Stomach (tissue), 9 donors: Measurements from ENCODE around the gene CLRN3. TPM values are rescaled to one million over a fixed set of nuclear protein-coding genes. Genes with fewer than 3 reads are reported as not detected.

ENCODE experiments used
- DNase-seq, 2 donors: peaks; one replicate each; pipeline versions ENCODE4 v3.0.0 to v3.0.0-alpha.2; 2013 to 2019
- H3K27ac ChIP-seq, 5 donors: fragments of 200-600 bp in 4 of 5; sonication (generic) in 4 of 5; one replicate each; pipeline ENCODE4 v1.5.1; 2013 to 2019; ENCODE audit warnings: mild to moderate bottlenecking in 1 of 5, moderate library complexity in 1 of 5
- H3K27me3 ChIP-seq, 3 donors: fragments of 200-600 bp; sonication (generic); one replicate each; pipeline ENCODE4 v1.5.1; 2017 to 2019; ENCODE audit warnings: mixed run types in 1 of 3
- H3K36me3 ChIP-seq, 4 donors: fragments of 200-600 bp; sonication (generic); 1 replicate in 3 of 4; 2 replicates in 1 of 4; pipeline ENCODE4 v1.5.1; 2016 to 2019
- H3K4me1 ChIP-seq, 4 donors: fragments of 200-600 bp; sonication (generic); one replicate each; pipeline ENCODE4 v1.5.1; 2016 to 2019
- H3K4me3 ChIP-seq, 4 donors: fragments of 200-600 bp; sonication (generic) in 3 of 4; one replicate each; pipeline ENCODE4 v1.5.1; 2016 to 2019; ENCODE audit warnings: mild to moderate bottlenecking in 1 of 4
- H3K9me3 ChIP-seq, 4 donors: fragments of 200-600 bp; sonication (generic); one replicate each; pipeline ENCODE4 v1.5.1; 2016 to 2019
- EP300 ChIP-seq: sonication (generic); formaldehyde crosslinking; IDR thresholded peaks from one replicate; pipeline ENCODE4 v1.6.1; 2017; ENCODE audit warnings: antibody characterized with exemption
- POLR2A ChIP-seq, 4 donors: fragments of 450-650 bp; IDR thresholded peaks; one replicate each; pipeline ENCODE4 v1.6.1; 2016; ENCODE audit warnings: antibody characterized with exemption in 4 of 4, control low read depth in 2 of 4, mild to moderate bottlenecking in 1 of 4, moderate library complexity in 1 of 4
- POLR2AphosphoS5 ChIP-seq, 3 donors: sonication (generic); formaldehyde crosslinking; IDR thresholded peaks; one replicate each; pipeline ENCODE4 v1.6.1; 2016; ENCODE audit warnings: antibody characterized with exemption in 3 of 3
- whole genome bisulfite sequencing, 5 donors: extraction: QIAGEN DNeasy Blood & Tissue Kit in 3 of 5; methylation state at CpG; one replicate each; pipeline versions ENCODE4 v1.1.5 to v1.1.7; 2013 to 2018; 5-methylcytosine and 5-hydroxymethylcytosine counted together
- intact Hi-C: fragments of 100-400 bp; cut with DNase I; formaldehyde crosslinking; loops from one replicate; pipeline ENCODE4 v1.15.1; 2023; ENCODE audit warnings: low total_unique reads
- polyA plus RNA-seq, 3 donors: library from polyadenylated mRNA; stranded (reverse); fragments of 200-250 nt; gene quantifications; one replicate each; pipeline ENCODE4 v1.2.3, GENCODE V29; 2013
- total RNA-seq, 5 donors: library from RNA; depleted of rRNA; stranded (reverse); fragments of >200 nt; gene quantifications; one replicate each; pipeline versions ENCODE4 v1.1.0 to v1.2.3, GENCODE V29; 2014 to 2016
- TF ChIP-seq, protein P1 (sequence below), 7 experiments: fragments of 450-650 bp in 4 of 7; fragments of 200-600 bp in 3 of 7; sonication (generic) in 3 of 7; IDR thresholded peaks; one replicate each; pipeline ENCODE4 v1.5.1; 2016 to 2019; ENCODE audit warnings: antibody characterized with exemption in 7 of 7, control low read depth in 2 of 7, mild to moderate bottlenecking in 1 of 7
- donor health status: healthy with polysubstance abuse.
- donor health status: Bipolar disorder and iron deficiency.
- donor health status: healthy.

Gene CLRN3
- total and polyA plus RNA-seq, 8 donors = 0.25 to 15.4 (median 1.7) TPM; not detected in 5

- intact Hi-C loops = no loop called here
- no peaks in the 10 kb centered on the region for H3K9me3 ChIP-seq
- DNase-seq = no peak
- TF ChIP-seq EP300 (no peak), POLR2AphosphoS5 (IDR thresholded peaks at IDR 0.05) (no peak), POLR2A (IDR thresholded peaks at IDR 0.05) (no peak)
- TF ChIP-seq, protein P1, sequence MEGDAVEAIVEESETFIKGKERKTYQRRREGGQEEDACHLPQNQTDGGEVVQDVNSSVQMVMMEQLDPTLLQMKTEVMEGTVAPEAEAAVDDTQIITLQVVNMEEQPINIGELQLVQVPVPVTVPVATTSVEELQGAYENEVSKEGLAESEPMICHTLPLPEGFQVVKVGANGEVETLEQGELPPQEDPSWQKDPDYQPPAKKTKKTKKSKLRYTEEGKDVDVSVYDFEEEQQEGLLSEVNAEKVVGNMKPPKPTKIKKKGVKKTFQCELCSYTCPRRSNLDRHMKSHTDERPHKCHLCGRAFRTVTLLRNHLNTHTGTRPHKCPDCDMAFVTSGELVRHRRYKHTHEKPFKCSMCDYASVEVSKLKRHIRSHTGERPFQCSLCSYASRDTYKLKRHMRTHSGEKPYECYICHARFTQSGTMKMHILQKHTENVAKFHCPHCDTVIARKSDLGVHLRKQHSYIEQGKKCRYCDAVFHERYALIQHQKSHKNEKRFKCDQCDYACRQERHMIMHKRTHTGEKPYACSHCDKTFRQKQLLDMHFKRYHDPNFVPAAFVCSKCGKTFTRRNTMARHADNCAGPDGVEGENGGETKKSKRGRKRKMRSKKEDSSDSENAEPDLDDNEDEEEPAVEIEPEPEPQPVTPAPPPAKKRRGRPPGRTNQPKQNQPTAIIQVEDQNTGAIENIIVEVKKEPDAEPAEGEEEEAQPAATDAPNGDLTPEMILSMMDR (IDR thresholded peaks at IDR 0.05) = no peak
- peaks cover 0 to 7% (median 2%) of the 10 kb centered on the region in 4 donors for H3K36me3 ChIP-seq
- no peak overlapping the region for H3K27ac ChIP-seq
- H3K4me3 ChIP-seq = no peak overlapping the region
- WGBS, 5 donors = 73 to 86% (median 79%) methylated on average over 5 of the region's 5 CpGs
- H3K4me1 ChIP-seq = peaks cover 6 to 13% (median 7%) of the 10 kb centered on the region in 4 donors
- no peaks in the 10 kb centered on the region for H3K27me3 ChIP-seq
These were observed 40.5 kb upstream of the CLRN3 start for GRCh38 chr10:127933271-127933670.

GRCh38 chr10:127932521-127933270, 40.0 kb upstream of the CLRN3 start:
- Histone ChIP-seq H3K4me1 (peaks cover 7 to 19% (median 8%) of the 10 kb centered on the region in 4 donors), H3K27me3 (no peaks in the 10 kb centered on the region), H3K36me3 (peaks cover 0 to 7% (median 2%) of the 10 kb centered on the region in 4 donors), H3K4me3 (no peak overlapping the region), H3K9me3 (no peaks in the 10 kb centered on the region), H3K27ac (no peak overlapping the region)
- intact Hi-C loops = no loop called here
- WGBS, 5 donors = 91 to 94% (median 93%) methylated on average over 15 of the region's 15 CpGs
- no peak for TF ChIP-seq POLR2A (IDR thresholded peaks at IDR 0.05)
- TF ChIP-seq, protein P1 (IDR thresholded peaks at IDR 0.05) = no peak
- TF ChIP-seq POLR2AphosphoS5 (IDR thresholded peaks at IDR 0.05) = no peak
- no peak for TF ChIP-seq EP300
- no peak for DNase-seq

DNA sequence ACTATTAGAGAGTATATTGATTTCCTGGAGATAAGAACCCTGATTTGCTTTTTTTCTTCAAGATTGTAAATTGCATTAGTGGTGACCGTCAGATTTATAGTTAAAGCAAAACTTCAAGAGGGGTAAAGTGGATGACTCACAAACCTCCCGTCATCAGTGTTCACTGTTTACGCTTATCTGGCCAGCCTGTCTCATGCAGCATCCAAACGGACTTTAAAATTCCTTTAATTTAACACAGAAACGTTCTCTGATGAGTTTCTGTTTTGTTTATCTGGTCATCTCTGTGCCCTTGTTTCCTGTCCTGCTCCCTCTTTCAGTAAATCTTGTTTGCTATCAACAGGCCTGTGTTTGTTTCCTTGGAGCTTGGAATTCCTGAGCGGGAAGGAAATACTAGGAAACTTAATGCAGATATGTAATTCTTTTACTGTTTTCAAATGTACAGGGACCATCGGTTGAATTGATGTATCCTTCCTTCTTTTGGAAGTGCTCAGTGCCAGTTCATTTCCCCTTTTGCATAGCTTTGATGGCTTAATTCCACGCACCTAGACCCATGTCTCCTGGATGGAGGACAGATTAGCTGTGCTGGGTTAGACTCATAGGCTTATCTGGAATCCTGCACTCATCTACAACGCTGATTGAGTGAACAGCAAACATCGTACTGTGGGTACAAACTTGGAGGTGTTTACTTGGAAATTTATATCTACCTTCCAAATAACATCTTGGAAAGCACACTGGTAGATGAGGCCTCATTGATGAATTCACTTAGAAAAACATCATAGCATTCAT, 35.5 kb upstream of the CLRN3 start:
- H3K27me3 ChIP-seq = no peaks in the 10 kb centered on the region

DNA sequence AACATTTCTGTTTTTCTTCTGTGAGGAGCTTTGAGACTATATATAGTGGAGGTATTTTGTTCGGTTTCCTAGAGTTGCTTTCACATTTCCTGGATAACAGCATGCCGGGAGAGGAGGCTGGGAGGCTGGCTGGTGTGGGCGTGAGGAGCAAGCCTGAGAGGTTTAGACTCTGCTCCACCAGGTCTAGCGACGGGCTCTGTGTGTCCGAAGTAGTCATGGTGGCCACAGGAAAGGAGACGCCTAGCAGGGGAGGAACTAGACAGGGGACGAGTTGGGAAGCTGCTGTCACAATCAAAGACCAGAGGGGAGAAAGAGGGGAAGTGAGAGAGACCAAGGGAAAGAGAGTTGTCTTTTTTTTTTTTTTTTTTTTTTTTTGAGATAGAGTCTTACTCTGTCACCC, 33.7 kb upstream of the CLRN3 start:
- WGBS, 5 donors = 52 to 65% (median 57%) methylated on average over 8 of the region's 8 CpGs

More for the DNA sequence above, 35.5 kb upstream of the CLRN3 start:
- WGBS, 5 donors = 44 to 53% (median 50%) methylated on average over 10 of the region's 10 CpGs
- H3K27ac ChIP-seq = peak overlapping the region in 2 of 5 donors; percentile 27 to 45
- H3K4me1 ChIP-seq = peaks cover 18 to 62% (median 25%) of the 10 kb centered on the region in 4 donors
- H3K4me3 ChIP-seq = no peak overlapping the region
- intact Hi-C loops = no loop called here
- H3K36me3 ChIP-seq = no peaks in the 10 kb centered on the region
- H3K9me3 ChIP-seq = no peaks in the 10 kb centered on the region
- TF ChIP-seq POLR2AphosphoS5 (IDR thresholded peaks at IDR 0.05) (no peak), POLR2A (IDR thresholded peaks at IDR 0.05) (no peak), EP300 (no peak)
- TF ChIP-seq, protein P1 (IDR thresholded peaks at IDR 0.05) = no peak
- no peak for DNase-seq

More for the DNA sequence above, 33.7 kb upstream of the CLRN3 start:
- Histone ChIP-seq H3K9me3 (no peaks in the 10 kb centered on the region), H3K4me3 (no peak overlapping the region), H3K36me3 (no peaks in the 10 kb centered on the region), H3K4me1 (peaks cover 34 to 80% (median 40%) of the 10 kb centered on the region in 4 donors), H3K27me3 (no peaks in the 10 kb centered on the region), H3K27ac (peak overlapping the region in 3 of 5 donors; percentile 36 to 51 (median 49))
- DNase-seq = no peak
- TF ChIP-seq EP300 (no peak), POLR2AphosphoS5 (IDR thresholded peaks at IDR 0.05) (no peak), POLR2A (IDR thresholded peaks at IDR 0.05) (no peak)
- TF ChIP-seq, protein P1 (IDR thresholded peaks at IDR 0.05) = no peak
- intact Hi-C loops = no loop called here
